Loucy (cell line): Measurements from ENCODE around the gene FAM209B.

Experiments
- EZH2phosphoT487 ChIP-seq: fragments of 200-600 bp; IDR thresholded peaks from 2 replicates; pipeline ENCODE4 v1.6.1; 2018; ENCODE audit warnings: antibody characterized with exemption, mild to moderate bottlenecking, moderate library complexity, borderline replicate concordance
- TF ChIP-seq, protein P1 (sequence below): fragments of 200-600 bp; sonication (generic); conservative IDR thresholded peaks from 2 replicates; pipeline ENCODE4 v1.5.1; 2014; ENCODE audit warnings: mild to moderate bottlenecking, antibody characterized with exemption, low read length

DNA sequence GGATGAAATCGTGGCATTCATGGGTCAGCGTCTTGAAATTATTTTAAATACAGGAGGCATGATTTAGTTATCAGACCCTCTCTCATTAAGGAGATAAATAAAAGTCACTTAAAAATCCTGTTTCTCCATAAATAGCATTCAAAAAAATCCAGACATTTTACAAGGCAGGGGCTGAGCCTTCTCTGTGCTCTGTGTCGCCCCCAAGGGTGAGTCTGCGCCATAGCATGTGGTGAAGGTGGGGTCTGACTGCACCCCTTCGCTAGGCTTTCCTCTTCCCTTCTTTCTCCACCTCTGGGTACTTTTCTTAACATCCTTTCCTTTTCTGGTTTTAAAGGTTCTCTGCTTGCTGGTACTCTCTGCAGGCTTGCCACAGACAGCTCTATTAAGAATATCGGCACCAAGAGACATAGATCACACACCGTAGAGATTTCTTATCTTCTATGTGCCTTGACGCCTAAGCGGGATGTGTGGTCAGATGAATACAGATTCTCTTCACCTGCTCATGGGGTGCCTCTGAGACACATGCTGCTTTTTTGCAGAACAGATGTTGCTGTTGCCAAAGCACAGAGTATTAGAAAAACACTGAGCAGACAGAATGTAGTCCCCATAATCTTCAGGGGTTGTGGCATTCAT lies 28.6 kb upstream of the FAM209B start:
- TF ChIP-seq, protein P1, sequence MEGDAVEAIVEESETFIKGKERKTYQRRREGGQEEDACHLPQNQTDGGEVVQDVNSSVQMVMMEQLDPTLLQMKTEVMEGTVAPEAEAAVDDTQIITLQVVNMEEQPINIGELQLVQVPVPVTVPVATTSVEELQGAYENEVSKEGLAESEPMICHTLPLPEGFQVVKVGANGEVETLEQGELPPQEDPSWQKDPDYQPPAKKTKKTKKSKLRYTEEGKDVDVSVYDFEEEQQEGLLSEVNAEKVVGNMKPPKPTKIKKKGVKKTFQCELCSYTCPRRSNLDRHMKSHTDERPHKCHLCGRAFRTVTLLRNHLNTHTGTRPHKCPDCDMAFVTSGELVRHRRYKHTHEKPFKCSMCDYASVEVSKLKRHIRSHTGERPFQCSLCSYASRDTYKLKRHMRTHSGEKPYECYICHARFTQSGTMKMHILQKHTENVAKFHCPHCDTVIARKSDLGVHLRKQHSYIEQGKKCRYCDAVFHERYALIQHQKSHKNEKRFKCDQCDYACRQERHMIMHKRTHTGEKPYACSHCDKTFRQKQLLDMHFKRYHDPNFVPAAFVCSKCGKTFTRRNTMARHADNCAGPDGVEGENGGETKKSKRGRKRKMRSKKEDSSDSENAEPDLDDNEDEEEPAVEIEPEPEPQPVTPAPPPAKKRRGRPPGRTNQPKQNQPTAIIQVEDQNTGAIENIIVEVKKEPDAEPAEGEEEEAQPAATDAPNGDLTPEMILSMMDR, result peak; percentile 77
- TF ChIP-seq EZH2phosphoT487, result no peak
